ENCODE results near the gene GOLT1B. TPM values are rescaled to one million over a fixed set of nuclear protein-coding genes. Genes with fewer than 3 reads are reported as not detected.

The GOLT1B gene
- total RNA-seq, 1 donor from 2014 or later, result 25.9 TPM

DNA sequence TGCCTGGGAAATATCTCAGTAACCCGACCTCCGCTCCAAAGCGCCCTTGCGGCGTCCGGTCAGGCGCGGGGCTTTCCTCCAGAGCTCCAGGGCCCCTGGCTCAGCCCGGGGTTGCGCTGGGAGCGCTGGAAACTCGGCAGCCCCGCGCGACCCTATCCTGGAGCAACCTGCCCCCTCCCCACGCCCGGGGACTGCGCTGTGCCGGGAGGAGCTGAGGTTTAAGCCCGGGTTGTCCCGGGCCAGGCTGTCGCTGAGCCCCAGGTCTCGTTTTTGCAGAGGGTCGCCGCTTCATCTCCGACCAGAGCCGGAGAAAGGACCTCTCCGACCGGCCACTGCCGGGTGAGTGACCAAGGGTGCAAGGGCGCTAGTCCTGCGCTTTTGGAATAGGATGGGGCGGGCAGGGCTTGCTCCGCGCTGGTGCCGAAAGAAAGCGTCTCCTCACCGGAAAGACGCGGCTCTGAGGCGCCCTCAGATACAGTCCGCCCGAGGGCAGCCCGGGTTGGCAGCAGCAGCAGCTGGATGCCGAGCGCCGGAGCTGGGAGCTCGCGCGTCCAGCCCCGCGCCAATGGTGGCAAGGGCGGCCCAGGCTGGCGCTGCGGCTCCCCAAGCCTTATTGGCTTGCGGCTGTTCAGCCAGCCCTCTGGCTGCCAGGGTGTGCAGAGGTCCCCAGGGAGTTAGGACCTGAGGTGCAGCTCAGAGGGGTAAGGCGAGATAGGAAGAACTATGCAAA, 26.0 kb downstream of the GOLT1B start:
- H3K9me3 Mint-ChIP-seq, result peaks cover 4% of the 10 kb centered on the region
- CTCF ChIA-PET, result interaction anchor here (1.0 kb wide), 1 partner anchor 152 kb away, joined by 4 read pairs; no protein-coding TSS in a partner anchor
- peak; percentile 97 for ATAC-seq (ENCODE audit: low read depth)
- peaks cover 24% of the 10 kb centered on the region for H3K27me3 Mint-ChIP-seq
- no peaks in the 10 kb centered on the region for H3K36me3 Mint-ChIP-seq (ENCODE audit: low read depth)
- peak; percentile 54 for DNase-seq
- H3K27ac Mint-ChIP-seq, result no peak overlapping the region
- intact Hi-C loops (cut with micrococcal nuclease), result loop anchor here (1.0 kb wide), 1 partner anchor 26 kb away; the partner anchor contains the start of genes GOLT1B and RECQL
- peak overlapping the region; percentile 74 for H3K4me3 Mint-ChIP-seq
- POLR2A ChIA-PET, result interaction anchor here (0.9 to 2.0 kb wide), 3 partner anchors 26 to 130 kb away, joined by 3 to 18 read pairs (median 3); partner anchors contain the start of genes GOLT1B, LDHB, PYROXD1 and RECQL
- H3K4me1 Mint-ChIP-seq, result peaks cover 8% of the 10 kb centered on the region
- TF ChIP-seq CTCF (IDR thresholded peaks at IDR 0.05), result no peak

DNA sequence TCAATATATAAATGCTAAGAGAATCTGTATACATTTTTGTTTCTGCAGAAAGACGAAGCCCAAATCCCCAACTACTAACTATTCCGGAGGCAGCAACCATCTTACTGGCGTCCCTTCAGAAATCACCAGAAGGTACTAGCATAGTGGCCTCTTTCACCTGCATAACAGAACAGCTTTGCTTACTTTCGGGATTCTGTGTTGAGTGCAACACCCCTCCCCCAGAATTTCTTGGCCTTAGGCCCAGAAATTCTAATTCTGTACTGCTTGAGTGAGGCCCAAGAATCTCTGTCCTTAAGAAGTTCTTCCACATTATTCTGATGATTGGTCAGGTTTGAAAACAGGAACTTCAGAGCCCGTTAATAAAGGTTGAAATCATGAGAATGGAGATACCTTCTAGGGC, 27.4 kb downstream of the GOLT1B start:
- Mint-ChIP-seq H3K9me3 (peaks cover 4% of the 10 kb centered on the region), H3K4me3 (no peak overlapping the region), H3K27me3 (peaks cover 27% of the 10 kb centered on the region), H3K4me1 (peaks cover 8% of the 10 kb centered on the region), H3K27ac (no peak overlapping the region), H3K36me3 (ENCODE audit: low read depth) (no peaks in the 10 kb centered on the region)
- no peak for TF ChIP-seq CTCF (IDR thresholded peaks at IDR 0.05)
- ChIA-PET POLR2A (interaction anchor here (2.0 kb wide), 1 partner anchor 27 kb away, joined by 18 read pairs; the partner anchor contains the start of genes GOLT1B and RECQL), CTCF (no interaction called here)
- no peak for DNase-seq
- intact Hi-C loops (cut with micrococcal nuclease), result loop anchor here (1.0 kb wide), 1 partner anchor 28 kb away; the partner anchor contains the start of genes GOLT1B and RECQL
- no peak for ATAC-seq (ENCODE audit: low read depth)

DNA sequence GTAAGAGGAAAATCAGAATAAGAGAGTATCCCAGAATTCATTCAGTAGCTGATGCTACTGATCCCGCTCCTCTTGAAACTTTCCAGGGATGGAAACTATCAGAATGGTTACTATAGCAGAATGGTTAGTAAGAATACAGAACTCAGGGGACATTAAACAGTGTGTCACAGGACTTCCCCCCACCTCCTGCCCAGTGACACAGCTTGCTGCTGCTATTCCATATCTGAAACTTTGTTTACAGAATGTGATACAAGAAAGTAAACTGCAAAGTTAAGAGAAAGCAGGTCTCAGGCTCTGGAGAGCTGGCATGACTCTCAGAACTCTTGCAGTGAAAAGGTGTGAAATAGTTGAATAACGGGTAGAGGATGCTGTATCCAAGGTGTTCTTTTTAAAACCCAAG, 27.9 kb downstream of the GOLT1B start:
- peaks cover 27% of the 10 kb centered on the region for H3K27me3 Mint-ChIP-seq
- POLR2A ChIA-PET, result no interaction called here
- no peak for DNase-seq
- ATAC-seq (ENCODE audit: low read depth), result no peak
- H3K36me3 Mint-ChIP-seq (ENCODE audit: low read depth), result no peaks in the 10 kb centered on the region
- H3K4me3 Mint-ChIP-seq, result no peak overlapping the region
- H3K9me3 Mint-ChIP-seq, result peaks cover under 1% of the 10 kb centered on the region
- no peak overlapping the region for H3K27ac Mint-ChIP-seq
- H3K4me1 Mint-ChIP-seq, result peaks cover 8% of the 10 kb centered on the region
- intact Hi-C loops (cut with micrococcal nuclease), result no loop called here
- CTCF ChIA-PET, result no interaction called here
- TF ChIP-seq CTCF (IDR thresholded peaks at IDR 0.05), result no peak

- ATAC-seq (ENCODE audit: low read depth) (no peak), DNase-seq (no peak)
- CTCF ChIA-PET, result no interaction called here
- intact Hi-C loops (cut with micrococcal nuclease), result no loop called here
- no peak for TF ChIP-seq CTCF (IDR thresholded peaks at IDR 0.05)
- Mint-ChIP-seq H3K9me3 (no peaks in the 10 kb centered on the region), H3K27me3 (peaks cover 14% of the 10 kb centered on the region), H3K36me3 (ENCODE audit: low read depth) (no peaks in the 10 kb centered on the region), H3K4me1 (no peaks in the 10 kb centered on the region), H3K4me3 (no peak overlapping the region), H3K27ac (no peak overlapping the region)
- POLR2A ChIA-PET, result no interaction called here
These were observed 36.6 kb downstream of the GOLT1B start for GRCh38 chr12:21538061-21538653.

GRCh38 chr12:21539797-21540196, 38.2 kb downstream of the GOLT1B start:
- H3K4me1 Mint-ChIP-seq, result no peaks in the 10 kb centered on the region
- H3K36me3 Mint-ChIP-seq (ENCODE audit: low read depth), result no peaks in the 10 kb centered on the region
- H3K27ac Mint-ChIP-seq, result no peak overlapping the region
- POLR2A ChIA-PET, result no interaction called here
- peaks cover 15% of the 10 kb centered on the region for H3K27me3 Mint-ChIP-seq
- DNase-seq (no peak), ATAC-seq (ENCODE audit: low read depth) (no peak)
- no peak overlapping the region for H3K4me3 Mint-ChIP-seq
- CTCF ChIA-PET, result no interaction called here
- intact Hi-C loops (cut with micrococcal nuclease), result no loop called here
- no peak for TF ChIP-seq CTCF (IDR thresholded peaks at IDR 0.05)
- H3K9me3 Mint-ChIP-seq, result no peaks in the 10 kb centered on the region
